IPS-NIHi7 (cell line): Measurements from ENCODE around the gene CEBPE.

Experiments used
- DNase-seq: peaks from one replicate; pipeline ENCODE4 v3.0.0; 2012; ENCODE audit warnings: mixed read lengths; ENCODE audit errors: extremely low spot score

The CEBPE gene

GRCh38 chr14:23143911-23144310 is 24.9 kb upstream of the CEBPE start:
- no peak for DNase-seq

- no peak for DNase-seq
Measured at GRCh38 chr14:23142826-23143225, 23.8 kb upstream of the CEBPE start.

GRCh38 chr14:23141706-23142444 is 22.8 kb upstream of the CEBPE start:
- DNase-seq, result no peak

GRCh38 chr14:23140371-23140770 is 21.3 kb upstream of the CEBPE start:
- no peak for DNase-seq

GRCh38 chr14:23139874-23140273 is 20.8 kb upstream of the CEBPE start:
- no peak for DNase-seq

- no peak for DNase-seq
Measured at GRCh38 chr14:23137813-23138535, 18.9 kb upstream of the CEBPE start.

GRCh38 chr14:23137192-23137812 is 18.2 kb upstream of the CEBPE start:
- DNase-seq, result no peak

- DNase-seq, result no peak
Measured at GRCh38 chr14:23136566-23137133, 17.6 kb upstream of the CEBPE start.

- DNase-seq, result no peak
Measured at GRCh38 chr14:23132970-23133369, 13.9 kb upstream of the CEBPE start.

- DNase-seq, result no peak
Measured at GRCh38 chr14:23131482-23131881, 12.4 kb upstream of the CEBPE start.

GRCh38 chr14:23130871-23131270 is 11.8 kb upstream of the CEBPE start:
- no peak for DNase-seq

- no peak for DNase-seq
Measured at GRCh38 chr14:23129759-23130316, 10.8 kb upstream of the CEBPE start.

GRCh38 chr14:23128969-23129758 is 10.1 kb upstream of the CEBPE start:
- DNase-seq, result no peak

GRCh38 chr14:23127861-23128260 is 8.8 kb upstream of the CEBPE start:
- no peak for DNase-seq

GRCh38 chr14:23126548-23127278 is 7.7 kb upstream of the CEBPE start:
- no peak for DNase-seq

- peak; percentile 69 for DNase-seq
Measured at GRCh38 chr14:23125933-23126524, 7.0 kb upstream of the CEBPE start.

GRCh38 chr14:23125011-23125410 is 6.0 kb upstream of the CEBPE start:
- no peak for DNase-seq

GRCh38 chr14:23124337-23124954 is 5.4 kb upstream of the CEBPE start:
- DNase-seq, result no peak

- DNase-seq, result no peak
Measured at GRCh38 chr14:23123419-23123818, 4.4 kb upstream of the CEBPE start.

- DNase-seq, result no peak
Measured at GRCh38 chr14:23122086-23122485, 3.0 kb upstream of the CEBPE start.
